KMS-11 (cell line): ENCODE measurements around the gene TMEM134.

Experiments used
- H2AFZ ChIP-seq: fragments of 200-600 bp; sonication (generic); 2 replicates; pipeline ENCODE4 v1.6.1; 2016; ENCODE audit warnings: antibody characterized with exemption, mixed run types, low read depth
- H3K27ac ChIP-seq: fragments of 200-600 bp; sonication (generic); 2 replicates; pipeline ENCODE4 v1.6.1; 2016; ENCODE audit warnings: mild to moderate bottlenecking, mixed run types
- H3K27me3 ChIP-seq: fragments of 200-600 bp; sonication (generic); 2 replicates; pipeline ENCODE4 v1.6.1; 2017; ENCODE audit warnings: mild to moderate bottlenecking, low read depth, mixed run types, moderate library complexity; ENCODE audit not compliant: insufficient read depth
- H3K36me3 ChIP-seq: fragments of 200-600 bp; sonication (generic); 2 replicates; pipeline ENCODE4 v1.6.1; 2017; ENCODE audit warnings: mild to moderate bottlenecking, mixed run types; ENCODE audit not compliant: insufficient read depth
- H3K4me1 ChIP-seq: fragments of 200-600 bp; sonication (generic); 2 replicates; pipeline ENCODE4 v1.6.1; 2016; ENCODE audit warnings: mild to moderate bottlenecking, low read depth, mixed run types; ENCODE audit not compliant: poor library complexity, severe bottlenecking
- H3K4me2 ChIP-seq: fragments of 200-600 bp; sonication (generic); 2 replicates; pipeline ENCODE4 v1.7.0; 2016; ENCODE audit warnings: mild to moderate bottlenecking, mixed run types
- H3K4me3 ChIP-seq: fragments of 200-600 bp; sonication (generic); IDR thresholded peaks from 2 replicates; pipeline ENCODE4 v1.6.1; 2017; ENCODE audit warnings: low read depth, low read length, mixed read lengths; ENCODE audit not compliant: insufficient read depth
- H3K79me2 ChIP-seq: fragments of 200-600 bp; sonication (generic); 2 replicates; pipeline ENCODE4 v1.6.1; 2016; ENCODE audit warnings: low read depth, mixed run types; ENCODE audit not compliant: insufficient read depth
- H3K9ac ChIP-seq: fragments of 200-600 bp; sonication (generic); 2 replicates; pipeline ENCODE4 v1.6.1; 2016; ENCODE audit warnings: mild to moderate bottlenecking, mixed run types
- H4K20me1 ChIP-seq: fragments of 200-600 bp; sonication (generic); 2 replicates; pipeline ENCODE4 v1.6.1; 2016; ENCODE audit warnings: mild to moderate bottlenecking, mixed run types; ENCODE audit not compliant: insufficient read depth
- TF ChIP-seq, protein P1 (sequence below): fragments of 200-600 bp; sonication (generic); conservative IDR thresholded peaks from 2 replicates; pipeline ENCODE4 v1.6.1; 2017; ENCODE audit warnings: low read depth, mild to moderate bottlenecking, antibody characterized with exemption, low read length, moderate library complexity, mixed read lengths

Gene TMEM134

GRCh38 chr11:67423891-67424613, 45.0 kb downstream of the TMEM134 start:
- TF ChIP-seq, protein P1, sequence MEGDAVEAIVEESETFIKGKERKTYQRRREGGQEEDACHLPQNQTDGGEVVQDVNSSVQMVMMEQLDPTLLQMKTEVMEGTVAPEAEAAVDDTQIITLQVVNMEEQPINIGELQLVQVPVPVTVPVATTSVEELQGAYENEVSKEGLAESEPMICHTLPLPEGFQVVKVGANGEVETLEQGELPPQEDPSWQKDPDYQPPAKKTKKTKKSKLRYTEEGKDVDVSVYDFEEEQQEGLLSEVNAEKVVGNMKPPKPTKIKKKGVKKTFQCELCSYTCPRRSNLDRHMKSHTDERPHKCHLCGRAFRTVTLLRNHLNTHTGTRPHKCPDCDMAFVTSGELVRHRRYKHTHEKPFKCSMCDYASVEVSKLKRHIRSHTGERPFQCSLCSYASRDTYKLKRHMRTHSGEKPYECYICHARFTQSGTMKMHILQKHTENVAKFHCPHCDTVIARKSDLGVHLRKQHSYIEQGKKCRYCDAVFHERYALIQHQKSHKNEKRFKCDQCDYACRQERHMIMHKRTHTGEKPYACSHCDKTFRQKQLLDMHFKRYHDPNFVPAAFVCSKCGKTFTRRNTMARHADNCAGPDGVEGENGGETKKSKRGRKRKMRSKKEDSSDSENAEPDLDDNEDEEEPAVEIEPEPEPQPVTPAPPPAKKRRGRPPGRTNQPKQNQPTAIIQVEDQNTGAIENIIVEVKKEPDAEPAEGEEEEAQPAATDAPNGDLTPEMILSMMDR, result no peak
- Histone ChIP-seq H3K27me3 (no peaks in the 10 kb centered on the region), H4K20me1 (no peaks in the 10 kb centered on the region), H3K9ac (no peak overlapping the region), H3K36me3 (no peaks in the 10 kb centered on the region), H3K4me2 (no peak overlapping the region), H3K27ac (no peak overlapping the region), H3K79me2 (peaks cover 6% of the 10 kb centered on the region), H3K4me1 (peaks cover 12% of the 10 kb centered on the region), H3K4me3 (no peak overlapping the region), H2AFZ (no peak overlapping the region)

GRCh38 chr11:67423466-67423865, 45.6 kb downstream of the TMEM134 start:
- peaks cover under 1% of the 10 kb centered on the region for H3K79me2 ChIP-seq
- no peaks in the 10 kb centered on the region for H3K36me3 ChIP-seq
- H3K9ac ChIP-seq, result no peak overlapping the region
- H3K27me3 ChIP-seq, result no peaks in the 10 kb centered on the region
- no peak overlapping the region for H3K4me2 ChIP-seq
- H3K4me3 ChIP-seq, result no peak overlapping the region
- H3K27ac ChIP-seq, result no peak overlapping the region
- H2AFZ ChIP-seq, result no peak overlapping the region
- no peaks in the 10 kb centered on the region for H4K20me1 ChIP-seq
- peaks cover 12% of the 10 kb centered on the region for H3K4me1 ChIP-seq
- TF ChIP-seq, protein P1, result no peak

GRCh38 chr11:67422891-67423290, 46.2 kb downstream of the TMEM134 start:
- H4K20me1 ChIP-seq, result no peaks in the 10 kb centered on the region
- H3K4me3 ChIP-seq, result no peak overlapping the region
- no peak overlapping the region for H3K4me2 ChIP-seq
- TF ChIP-seq, protein P1, result no peak
- H3K79me2 ChIP-seq, result no peaks in the 10 kb centered on the region
- peaks cover 12% of the 10 kb centered on the region for H3K4me1 ChIP-seq
- H3K27ac ChIP-seq, result no peak overlapping the region
- H3K36me3 ChIP-seq, result no peaks in the 10 kb centered on the region
- no peak overlapping the region for H2AFZ ChIP-seq
- no peak overlapping the region for H3K9ac ChIP-seq
- H3K27me3 ChIP-seq, result no peaks in the 10 kb centered on the region

- H3K9ac ChIP-seq, result no peak overlapping the region
- H3K27ac ChIP-seq, result no peak overlapping the region
- H4K20me1 ChIP-seq, result no peaks in the 10 kb centered on the region
- no peaks in the 10 kb centered on the region for H3K36me3 ChIP-seq
- peak overlapping the region; percentile 70; the same call in 1 of the 2 replicates for H3K4me2 ChIP-seq
- H2AFZ ChIP-seq, result peak overlapping the region; percentile 73
- TF ChIP-seq, protein P1, result no peak
- no peak overlapping the region for H3K4me3 ChIP-seq
- no peaks in the 10 kb centered on the region for H3K79me2 ChIP-seq
- H3K27me3 ChIP-seq, result no peaks in the 10 kb centered on the region; the same call in 1 of the 2 replicates
- peaks cover 12% of the 10 kb centered on the region for H3K4me1 ChIP-seq
Observed at GRCh38 chr11:67421430-67422031, 47.5 kb downstream of the TMEM134 start.
